Measurements from ENCODE around the gene ADSS1.

- TF ChIP-seq POLR2A (IDR thresholded peaks at IDR 0.05) (no peak), CTCF (IDR thresholded peaks at IDR 0.05) (no peak), EP300 (IDR thresholded peaks at IDR 0.05) (no peak)
Measured at GRCh38 chr14:104730487-104730886, 6.5 kb downstream of the ADSS1 start.
